Transverse colon (tissue), 4 donors: ENCODE data around the gene FXYD3.

Experiments
- CTCF ChIP-seq, 5 experiments: fragments of 200-600 bp in 3 of 5; fragments of 450-650 bp in 2 of 5; sonication (generic) in 3 of 5; IDR thresholded peaks; 1 replicate in 2 of 5; 2 replicates in 3 of 5; pipeline ENCODE4 v1.5.1; 2016 to 2017; ENCODE audit warnings: antibody characterized with exemption in 5 of 5, inconsistent platforms in 3 of 5, mild to moderate bottlenecking in 2 of 5, moderate library complexity in 1 of 5
- EP300 ChIP-seq: sonication (generic); formaldehyde crosslinking; IDR thresholded peaks from one replicate; pipeline ENCODE4 v1.6.1; 2017; ENCODE audit warnings: antibody characterized with exemption, low read depth
- POLR2A ChIP-seq: fragments of 450-650 bp; IDR thresholded peaks from one replicate; pipeline ENCODE4 v1.6.1; 2016; ENCODE audit warnings: antibody characterized with exemption, mild to moderate bottlenecking, moderate library complexity
- POLR2AphosphoS5 ChIP-seq, 3 donors: sonication (generic); formaldehyde crosslinking; IDR thresholded peaks; one replicate each; pipeline ENCODE4 v1.6.1; 2016; ENCODE audit warnings: antibody characterized with exemption in 3 of 3

DNA sequence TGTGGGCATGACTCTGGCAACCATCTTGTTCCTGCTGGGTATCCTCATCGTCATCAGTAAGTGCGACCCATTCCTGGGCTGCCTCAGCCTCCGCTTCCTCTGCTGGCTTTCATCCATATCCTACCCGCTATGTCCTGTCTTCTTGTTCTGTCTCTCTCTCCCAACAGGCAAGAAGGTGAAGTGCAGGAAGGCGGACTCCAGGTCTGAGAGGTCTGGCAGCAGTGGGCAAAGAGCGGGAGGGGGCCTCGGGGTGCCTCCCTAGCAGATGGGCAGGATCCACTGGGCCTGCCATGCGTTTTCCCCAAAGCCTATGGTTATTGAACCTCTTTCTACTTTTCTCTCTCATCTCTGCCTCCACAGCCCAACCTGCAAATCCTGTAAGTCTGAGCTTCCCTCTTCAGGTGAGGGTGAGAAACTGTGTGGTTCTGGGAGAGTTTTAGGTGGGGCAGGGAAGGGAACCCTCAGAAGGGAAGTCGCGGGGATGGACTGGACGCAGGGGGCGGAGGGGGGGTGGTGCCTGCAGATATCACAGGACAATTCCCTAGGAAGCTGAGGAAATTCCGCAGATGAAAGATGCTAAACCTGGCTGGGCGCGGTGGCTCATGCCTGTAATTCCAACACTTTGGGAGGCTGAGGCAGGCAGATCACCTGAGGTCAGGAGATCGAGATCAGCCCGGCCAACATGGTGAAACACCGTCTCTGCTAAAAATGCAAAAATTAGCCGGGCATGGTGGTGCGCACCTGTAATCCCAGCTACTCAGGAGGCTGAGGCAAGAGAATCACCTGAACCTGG, 35.8 kb downstream of the FXYD3 start:
- no peak for TF ChIP-seq EP300
- TF ChIP-seq CTCF (IDR thresholded peaks at IDR 0.05): no peak
- TF ChIP-seq POLR2A: no peak
- TF ChIP-seq POLR2AphosphoS5 (IDR thresholded peaks at IDR 0.05): no peak
